Measurements from ENCODE around the gene SIAH2. TPM values are rescaled to one million over a fixed set of nuclear protein-coding genes. Genes with fewer than 3 reads are reported as not detected.
A peak's percentile ranks its signal among the peaks of the same experiment; 100 is the strongest.

SIAH2 gene
- total RNA-seq, 3 donors from 2014 or later = 136 to 146 (median 141) TPM

DNA sequence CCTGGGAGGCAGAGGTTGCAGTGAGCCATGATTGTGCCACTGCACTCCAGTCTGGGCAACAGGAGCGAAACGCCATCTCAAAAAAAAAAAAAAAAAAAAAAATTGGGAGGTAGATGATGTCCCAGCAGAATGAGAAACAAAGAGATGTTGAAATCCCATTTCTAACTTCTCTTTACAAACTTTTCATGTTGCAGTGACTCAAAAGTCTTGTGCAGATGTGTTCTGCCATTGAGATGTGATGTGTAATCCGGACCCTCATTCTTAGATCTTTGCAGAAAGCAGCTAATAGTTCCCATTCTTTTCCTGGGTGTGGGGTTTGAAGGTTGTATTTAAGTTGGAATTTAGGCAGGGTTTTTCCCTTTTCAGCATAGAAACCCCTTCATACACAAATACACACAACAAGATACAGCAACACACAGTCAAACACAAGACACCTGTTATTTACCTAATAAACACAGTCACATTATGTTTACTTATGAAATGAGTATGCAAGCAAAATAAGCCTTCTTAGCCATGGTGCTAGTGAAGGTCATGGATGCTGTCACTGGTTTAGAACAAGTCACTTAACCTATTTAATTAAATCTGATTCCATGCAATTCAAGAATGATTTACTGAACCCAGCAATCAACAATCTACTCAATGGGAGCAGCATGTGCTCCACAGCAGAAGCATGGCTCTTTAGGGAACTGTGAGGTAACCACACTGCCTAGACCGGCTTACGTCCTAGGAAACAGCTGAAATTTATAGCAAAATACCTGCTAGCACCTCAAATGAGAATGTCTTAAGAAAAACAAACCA is 14.9 kb downstream of the SIAH2 start:
- no peak overlapping the region for H3K4me3 Mint-ChIP-seq
- H3K27me3 Mint-ChIP-seq (ENCODE audit: low read depth) = no peaks in the 10 kb centered on the region
- no peaks in the 10 kb centered on the region for H3K9me3 Mint-ChIP-seq
- peaks cover 48% of the 10 kb centered on the region for H3K36me3 Mint-ChIP-seq (ENCODE audit: insufficient read depth)
- DNase-seq (no peak), ATAC-seq (no peak)
- peaks cover 85% of the 10 kb centered on the region for H3K4me1 Mint-ChIP-seq (ENCODE audit: low read depth)

DNA sequence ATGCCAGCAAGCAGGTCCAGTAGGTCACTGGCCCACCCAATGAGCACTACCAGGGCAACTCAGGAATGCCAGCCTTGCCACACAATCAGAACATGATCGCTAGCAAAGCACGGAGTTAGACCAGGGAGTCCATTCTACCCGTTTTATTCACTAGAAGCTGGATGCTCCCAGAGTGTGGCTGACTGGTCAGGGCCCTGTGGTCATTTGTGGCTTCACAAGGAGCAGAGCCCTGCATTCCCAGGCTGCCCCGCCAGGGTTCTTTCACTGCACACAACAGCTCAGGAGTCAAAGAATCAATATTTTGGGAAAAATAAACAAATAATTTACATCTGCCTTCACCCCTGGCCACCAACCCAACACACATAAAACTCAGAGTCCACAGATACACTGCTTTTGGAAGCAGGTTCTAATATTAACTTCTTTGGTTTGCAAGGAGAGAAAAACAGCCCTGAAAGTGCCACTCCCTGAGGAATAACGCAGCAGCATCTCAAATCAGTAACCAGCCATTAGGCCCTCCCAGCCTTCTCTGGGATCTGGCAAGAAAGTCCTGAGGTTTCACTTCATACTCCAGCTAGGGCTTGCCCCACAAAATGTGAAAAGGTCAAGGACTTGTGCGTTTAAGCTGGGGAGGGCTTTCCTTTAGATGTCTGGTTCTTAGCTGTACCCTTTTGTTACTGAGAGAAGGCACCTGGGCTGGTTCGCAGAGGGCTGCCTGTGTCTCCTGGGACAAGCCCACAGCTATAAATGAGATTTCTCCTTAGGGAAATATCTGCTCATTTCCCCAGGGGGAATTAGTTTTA is 16.0 kb downstream of the SIAH2 start:
- H3K4me1 Mint-ChIP-seq (ENCODE audit: low read depth) = peaks cover 85% of the 10 kb centered on the region
- H3K4me3 Mint-ChIP-seq = no peak overlapping the region
- H3K27me3 Mint-ChIP-seq (ENCODE audit: low read depth) = no peaks in the 10 kb centered on the region
- peaks cover 52% of the 10 kb centered on the region for H3K36me3 Mint-ChIP-seq (ENCODE audit: insufficient read depth)
- DNase-seq (no peak), ATAC-seq (no peak)
- no peaks in the 10 kb centered on the region for H3K9me3 Mint-ChIP-seq

DNA sequence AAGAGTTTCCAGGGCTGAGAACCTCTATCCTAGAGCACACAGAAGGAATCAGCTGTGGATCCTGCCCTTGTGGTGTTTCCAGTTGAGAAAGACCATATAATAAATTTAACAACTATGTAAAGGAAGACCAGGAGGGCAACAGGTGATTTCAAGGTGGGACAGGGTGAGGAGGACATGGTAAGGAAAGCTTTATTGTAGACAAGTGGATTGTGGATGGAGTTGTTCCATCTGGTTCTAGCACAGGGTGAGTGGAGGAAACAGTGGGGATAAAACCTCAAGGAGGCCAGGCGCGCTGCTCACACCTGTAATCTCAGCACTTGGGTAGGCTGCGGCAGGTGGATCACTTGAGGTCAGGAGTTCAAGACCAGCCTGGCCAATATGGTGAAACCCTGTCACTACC is 17.1 kb downstream of the SIAH2 start:
- peaks cover 56% of the 10 kb centered on the region for H3K36me3 Mint-ChIP-seq (ENCODE audit: insufficient read depth)

DNA sequence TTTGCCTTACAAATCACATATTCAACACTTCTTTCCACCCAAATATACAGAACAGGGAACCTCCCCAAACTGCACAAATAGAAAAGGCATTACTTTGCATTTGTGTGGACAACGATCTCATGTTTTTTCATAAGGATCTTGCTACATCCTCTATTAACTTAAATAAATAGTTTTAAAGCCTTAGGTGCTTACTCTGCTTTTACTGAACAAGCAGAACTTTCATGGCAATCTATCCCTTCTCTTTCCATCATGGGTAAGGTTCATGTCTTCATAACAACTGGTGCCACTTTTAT is 18.1 kb downstream of the SIAH2 start:
- ATAC-seq (no peak), DNase-seq (no peak)
- Mint-ChIP-seq H3K27me3 (ENCODE audit: low read depth) (no peaks in the 10 kb centered on the region), H3K4me3 (no peak overlapping the region), H3K4me1 (ENCODE audit: low read depth) (peaks cover 84% of the 10 kb centered on the region), H3K36me3 (ENCODE audit: insufficient read depth) (peaks cover 55% of the 10 kb centered on the region), H3K9me3 (no peaks in the 10 kb centered on the region)

More for the DNA sequence above, 17.1 kb downstream of the SIAH2 start:
- Mint-ChIP-seq H3K4me3 (no peak overlapping the region), H3K4me1 (ENCODE audit: low read depth) (peaks cover 84% of the 10 kb centered on the region), H3K9me3 (no peaks in the 10 kb centered on the region), H3K27me3 (ENCODE audit: low read depth) (no peaks in the 10 kb centered on the region)
- ATAC-seq (no peak), DNase-seq (no peak)

DNA sequence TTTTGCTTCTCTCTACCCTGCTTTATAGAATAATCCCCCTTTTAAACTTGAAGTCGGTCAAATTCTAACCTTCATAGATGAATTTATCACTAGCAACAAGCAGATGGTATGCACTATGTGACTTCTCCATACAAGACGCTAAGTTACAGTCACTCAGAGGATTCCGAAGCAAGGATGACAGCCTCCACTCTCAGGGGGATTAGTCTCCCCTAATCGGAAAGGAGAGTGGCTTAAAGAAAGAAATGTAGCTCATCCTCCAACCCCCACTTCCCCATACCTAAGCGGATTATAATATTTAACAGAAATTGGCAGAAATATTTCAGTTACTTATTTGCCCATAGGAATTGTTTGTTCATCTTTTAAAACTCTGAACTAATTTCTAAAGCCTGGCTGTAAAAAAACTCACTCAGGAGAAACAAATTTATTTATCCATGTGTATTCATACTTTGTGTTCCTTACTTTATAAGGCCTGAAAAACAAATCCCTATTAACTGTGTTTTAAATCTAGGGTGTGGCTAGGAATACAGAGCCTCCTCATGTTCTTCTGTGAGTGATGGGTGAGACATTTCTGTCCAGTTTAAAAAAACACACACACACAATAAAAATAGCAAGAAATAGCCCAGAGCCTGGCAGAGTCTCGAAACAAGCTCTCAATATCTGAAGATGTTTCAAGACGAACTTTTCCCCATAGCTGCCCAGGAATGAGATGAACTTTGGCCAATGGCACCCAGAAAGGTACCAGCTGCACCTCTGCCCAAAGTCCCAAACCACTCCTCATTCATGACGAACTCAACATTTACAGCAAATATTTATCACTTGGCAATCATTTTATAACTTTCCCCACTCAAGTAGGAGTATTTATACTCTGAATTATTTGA is 18.7 kb downstream of the SIAH2 start:
- Mint-ChIP-seq H3K36me3 (ENCODE audit: insufficient read depth) (peaks cover 55% of the 10 kb centered on the region), H3K27me3 (ENCODE audit: low read depth) (no peaks in the 10 kb centered on the region)

DNA sequence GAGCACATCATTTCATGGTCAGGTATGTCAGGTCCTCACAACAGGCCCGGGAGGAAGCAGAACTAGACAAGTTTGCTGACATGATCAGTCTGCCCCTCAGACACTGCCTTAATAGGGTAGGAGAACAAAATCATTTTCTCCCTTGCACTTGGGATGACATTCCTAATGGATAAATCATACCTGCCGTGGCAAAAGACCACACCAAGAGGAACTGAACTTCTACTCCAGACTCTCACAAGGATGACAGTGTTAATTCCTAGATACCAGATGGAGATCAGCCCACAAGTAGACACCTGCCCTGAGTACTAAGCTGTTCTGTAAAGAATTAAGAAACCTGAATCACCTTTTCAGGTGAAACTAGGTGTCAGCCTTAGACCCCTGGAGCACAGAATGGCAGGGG is 19.5 kb downstream of the SIAH2 start:
- Mint-ChIP-seq H3K4me3 (no peak overlapping the region), H3K36me3 (ENCODE audit: insufficient read depth) (peaks cover 54% of the 10 kb centered on the region), H3K27me3 (ENCODE audit: low read depth) (no peaks in the 10 kb centered on the region), H3K9me3 (no peaks in the 10 kb centered on the region), H3K4me1 (ENCODE audit: low read depth) (peaks cover 87% of the 10 kb centered on the region)
- no peak for ATAC-seq
- no peak for DNase-seq

More for the DNA sequence above, 18.7 kb downstream of the SIAH2 start:
- Mint-ChIP-seq H3K4me1 (ENCODE audit: low read depth) (peaks cover 86% of the 10 kb centered on the region), H3K4me3 (no peak overlapping the region), H3K9me3 (no peaks in the 10 kb centered on the region)
- no peak for DNase-seq
- ATAC-seq = no peak

DNA sequence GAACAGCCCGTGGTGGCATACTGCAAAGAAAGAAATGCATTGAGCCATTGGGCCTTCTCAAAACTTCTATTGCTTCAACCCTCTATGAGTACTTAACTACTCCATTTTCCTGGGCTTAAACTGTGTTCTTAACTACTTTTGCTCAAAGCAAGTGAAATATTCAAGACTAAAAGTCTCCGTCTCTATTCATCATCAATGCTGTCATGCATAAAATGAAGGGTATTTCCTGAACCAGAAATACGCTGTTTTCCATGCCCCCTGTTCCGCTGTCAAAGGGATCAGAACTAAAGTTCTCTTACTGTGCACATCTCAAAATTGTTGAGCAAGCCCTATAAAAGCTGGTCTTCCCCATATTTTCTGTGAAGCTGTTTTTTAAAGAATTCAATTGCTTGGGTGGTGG is 20.3 kb downstream of the SIAH2 start:
- Mint-ChIP-seq H3K27me3 (ENCODE audit: low read depth) (no peaks in the 10 kb centered on the region), H3K4me1 (ENCODE audit: low read depth) (peaks cover 90% of the 10 kb centered on the region), H3K4me3 (no peak overlapping the region), H3K9me3 (no peaks in the 10 kb centered on the region), H3K36me3 (ENCODE audit: insufficient read depth) (peaks cover 56% of the 10 kb centered on the region)
- ATAC-seq = no peak
- no peak for DNase-seq

DNA sequence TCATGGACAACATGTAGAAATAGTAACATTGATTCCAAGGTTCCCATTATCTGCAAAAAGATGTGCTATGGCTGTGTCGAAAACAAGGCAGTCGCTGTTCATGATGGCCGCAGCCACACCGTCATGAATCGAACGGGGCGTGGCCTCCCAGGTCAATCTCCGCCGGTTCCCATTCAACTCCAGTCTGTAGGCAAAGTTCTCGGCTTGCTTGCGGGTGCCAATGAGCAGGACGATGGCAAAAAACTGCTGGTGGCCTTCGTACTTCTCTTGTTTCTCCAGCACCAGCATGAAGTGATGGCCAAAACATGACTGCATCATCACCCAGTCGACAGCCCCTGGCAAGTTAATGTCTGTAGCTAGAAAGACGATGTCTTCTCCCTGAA is 20.8 kb downstream of the SIAH2 start:
- DNase-seq (no peak), ATAC-seq (no peak)
- H3K4me3 Mint-ChIP-seq = no peak overlapping the region
- H3K27me3 Mint-ChIP-seq (ENCODE audit: low read depth) = no peaks in the 10 kb centered on the region
- H3K36me3 Mint-ChIP-seq (ENCODE audit: insufficient read depth) = peaks cover 56% of the 10 kb centered on the region
- peaks cover 92% of the 10 kb centered on the region for H3K4me1 Mint-ChIP-seq (ENCODE audit: low read depth)
- no peaks in the 10 kb centered on the region for H3K9me3 Mint-ChIP-seq

DNA sequence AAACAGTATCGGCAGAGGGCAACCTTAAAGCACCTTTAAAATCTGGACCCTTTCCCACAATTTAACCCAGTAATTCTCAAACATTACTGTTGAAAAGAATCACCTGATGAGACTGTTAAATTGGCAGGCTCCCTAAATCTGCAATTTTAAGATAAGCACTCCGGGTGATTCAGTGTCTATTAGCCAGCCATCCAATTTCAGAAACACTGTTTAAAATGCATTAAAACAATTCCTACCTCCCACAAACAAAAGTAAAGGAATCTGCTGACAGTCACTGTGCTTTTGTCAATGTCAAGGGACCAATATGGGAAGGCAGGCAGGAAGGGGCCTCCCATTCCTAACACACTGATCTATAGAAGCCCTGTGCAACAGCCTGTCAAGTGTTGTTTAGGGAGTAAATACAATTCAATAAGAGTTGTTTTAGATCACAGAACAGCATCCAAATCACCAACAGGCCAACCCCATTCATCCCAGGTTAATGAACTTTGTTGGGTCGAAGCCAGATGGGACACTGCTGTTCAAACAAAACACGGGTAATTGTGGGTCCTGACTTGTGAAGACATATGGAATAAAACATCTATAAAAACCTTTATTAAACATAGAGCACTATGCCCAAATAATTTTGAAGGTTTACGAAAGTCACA is 21.4 kb downstream of the SIAH2 start:
- no peak for ATAC-seq
- no peak for DNase-seq
- no peaks in the 10 kb centered on the region for H3K27me3 Mint-ChIP-seq (ENCODE audit: low read depth)
- no peak overlapping the region for H3K4me3 Mint-ChIP-seq
- no peaks in the 10 kb centered on the region for H3K9me3 Mint-ChIP-seq
- H3K36me3 Mint-ChIP-seq (ENCODE audit: insufficient read depth) = peaks cover 51% of the 10 kb centered on the region
- peaks cover 91% of the 10 kb centered on the region for H3K4me1 Mint-ChIP-seq (ENCODE audit: low read depth)

DNA sequence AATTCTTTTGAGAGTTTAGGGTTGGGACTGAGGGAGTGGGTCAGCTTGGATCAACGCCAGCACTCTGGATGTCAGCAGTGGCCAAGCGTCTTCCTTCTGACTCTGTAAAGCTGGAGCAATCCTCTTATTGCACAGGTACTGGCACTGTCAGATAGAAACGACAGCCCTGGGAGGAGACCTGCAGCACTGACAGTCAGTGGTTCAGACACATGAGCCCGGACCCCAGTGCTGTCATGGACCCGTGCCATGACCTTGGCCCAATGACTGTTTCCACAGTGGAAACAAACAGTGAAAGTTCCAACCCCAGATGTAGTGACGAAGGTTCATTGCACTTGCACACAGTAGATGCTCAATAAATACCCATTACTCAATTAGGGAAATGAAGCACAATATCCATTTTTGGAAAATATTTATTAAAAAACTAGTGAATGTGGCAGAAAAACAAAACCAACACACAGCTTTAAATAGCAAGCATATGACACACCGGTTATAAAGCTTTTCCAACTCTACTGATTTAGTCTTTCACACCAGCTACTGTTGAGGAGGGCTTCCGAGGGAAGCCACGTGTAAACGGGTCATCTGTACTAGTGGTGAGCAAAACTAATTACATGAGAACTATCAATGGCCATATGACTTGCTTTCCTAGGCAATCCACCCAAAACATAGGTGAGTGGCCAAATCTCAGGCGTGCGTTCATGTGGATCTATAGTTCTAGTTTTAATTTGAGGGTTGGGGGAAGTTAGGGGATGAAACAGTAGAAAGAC is 22.1 kb downstream of the SIAH2 start:
- ATAC-seq (no peak), DNase-seq (no peak)
- peaks cover 89% of the 10 kb centered on the region for H3K4me1 Mint-ChIP-seq (ENCODE audit: low read depth)
- H3K4me3 Mint-ChIP-seq = peak overlapping the region; percentile 75
- no peaks in the 10 kb centered on the region for H3K27me3 Mint-ChIP-seq (ENCODE audit: low read depth)
- H3K36me3 Mint-ChIP-seq (ENCODE audit: insufficient read depth) = peaks cover 49% of the 10 kb centered on the region
- H3K9me3 Mint-ChIP-seq = no peaks in the 10 kb centered on the region

DNA sequence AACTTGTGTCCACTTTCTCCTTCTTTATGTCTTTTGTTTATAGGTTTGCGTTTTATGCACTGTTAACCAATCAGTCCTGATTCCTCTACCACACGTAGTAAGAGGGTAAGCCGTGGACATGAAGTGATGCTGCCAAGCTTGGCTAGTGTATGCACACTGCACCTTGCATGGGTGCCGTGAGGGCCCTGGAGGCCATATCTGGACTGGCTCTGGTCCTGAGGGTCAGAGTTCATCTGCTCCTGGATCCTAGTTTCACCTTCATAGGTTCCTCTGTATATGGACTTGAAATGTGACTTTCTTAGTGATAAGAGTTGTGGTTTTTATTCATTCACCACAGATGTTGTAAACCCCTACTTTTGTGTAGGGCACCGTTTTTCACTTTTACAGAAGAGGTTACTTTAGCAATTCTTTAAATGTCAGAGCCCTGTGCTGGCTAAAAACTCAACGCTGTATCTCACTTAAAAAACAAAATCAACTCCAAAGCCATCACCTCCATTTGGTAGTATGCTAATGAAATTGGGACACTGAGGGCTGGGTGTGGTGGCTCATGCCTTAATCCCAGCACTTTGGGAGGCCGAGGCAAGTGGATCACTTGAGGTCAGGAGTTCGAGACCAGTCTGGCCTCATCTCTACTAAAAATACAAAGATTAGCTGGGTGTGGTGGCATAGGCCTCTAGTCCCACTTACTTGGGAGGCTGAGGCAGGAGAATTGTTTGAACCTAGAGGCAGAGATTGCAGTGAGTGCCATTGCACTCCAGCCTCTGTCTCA is 22.9 kb downstream of the SIAH2 start:
- DNase-seq (no peak), ATAC-seq (peak; percentile 46 to 59)
- Mint-ChIP-seq H3K4me3 (peak overlapping the region; percentile 75), H3K36me3 (ENCODE audit: insufficient read depth) (peaks cover 48% of the 10 kb centered on the region), H3K27me3 (ENCODE audit: low read depth) (no peaks in the 10 kb centered on the region), H3K9me3 (no peaks in the 10 kb centered on the region), H3K4me1 (ENCODE audit: low read depth) (peaks cover 83% of the 10 kb centered on the region)

DNA sequence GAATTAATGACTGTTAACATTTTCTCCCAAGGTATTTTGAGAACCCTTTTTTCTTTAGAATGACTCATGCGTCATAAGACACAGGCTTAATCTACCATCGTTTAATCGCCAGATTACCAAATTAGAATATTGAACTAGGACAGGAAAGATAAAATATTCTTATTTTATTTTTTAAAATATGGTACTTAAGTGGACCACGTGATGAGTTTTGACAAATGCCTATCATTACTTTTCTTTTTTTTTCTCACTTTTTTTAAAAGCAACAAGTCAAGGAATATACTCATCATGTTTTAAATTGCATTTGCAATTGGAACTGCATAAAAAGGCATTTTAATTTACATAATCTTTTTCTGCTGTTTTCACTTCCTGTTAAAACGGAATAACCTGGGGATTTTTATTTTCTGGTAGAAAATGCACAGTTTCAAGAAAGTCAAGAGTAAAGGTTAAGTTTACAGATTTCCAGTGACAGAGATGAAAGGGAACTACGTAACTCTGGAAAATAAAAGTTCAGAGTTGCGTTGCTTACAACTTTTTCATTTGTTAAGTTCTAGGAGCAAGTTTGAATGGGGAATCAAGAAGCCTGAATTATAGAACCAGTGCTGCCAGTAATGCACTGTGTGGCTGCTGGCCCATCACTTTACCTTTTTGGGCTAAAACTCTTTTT is 23.6 kb downstream of the SIAH2 start:
- Mint-ChIP-seq H3K27me3 (ENCODE audit: low read depth) (no peaks in the 10 kb centered on the region), H3K9me3 (no peaks in the 10 kb centered on the region), H3K36me3 (ENCODE audit: insufficient read depth) (peaks cover 45% of the 10 kb centered on the region), H3K4me3 (peak overlapping the region; percentile 75), H3K4me1 (ENCODE audit: low read depth) (peaks cover 76% of the 10 kb centered on the region)
- DNase-seq = no peak
- ATAC-seq = peak; percentile 26 to 38
